ENCODE data around the gene ANKRD13D. TPM values are rescaled to one million over a fixed set of nuclear protein-coding genes. Genes with fewer than 3 reads are reported as not detected.
A peak's percentile ranks its signal among the peaks of the same experiment; 100 is the strongest.
"Not testable (repeated sequence)": the region's sequence is repeated elsewhere in the genome, so short reads cannot be mapped to it uniquely, and the experiment has no call there.

Gene ANKRD13D
- total and polyA plus RNA-seq, 4 donors, result 42.8 to 115 (median 61.1) TPM

DNA sequence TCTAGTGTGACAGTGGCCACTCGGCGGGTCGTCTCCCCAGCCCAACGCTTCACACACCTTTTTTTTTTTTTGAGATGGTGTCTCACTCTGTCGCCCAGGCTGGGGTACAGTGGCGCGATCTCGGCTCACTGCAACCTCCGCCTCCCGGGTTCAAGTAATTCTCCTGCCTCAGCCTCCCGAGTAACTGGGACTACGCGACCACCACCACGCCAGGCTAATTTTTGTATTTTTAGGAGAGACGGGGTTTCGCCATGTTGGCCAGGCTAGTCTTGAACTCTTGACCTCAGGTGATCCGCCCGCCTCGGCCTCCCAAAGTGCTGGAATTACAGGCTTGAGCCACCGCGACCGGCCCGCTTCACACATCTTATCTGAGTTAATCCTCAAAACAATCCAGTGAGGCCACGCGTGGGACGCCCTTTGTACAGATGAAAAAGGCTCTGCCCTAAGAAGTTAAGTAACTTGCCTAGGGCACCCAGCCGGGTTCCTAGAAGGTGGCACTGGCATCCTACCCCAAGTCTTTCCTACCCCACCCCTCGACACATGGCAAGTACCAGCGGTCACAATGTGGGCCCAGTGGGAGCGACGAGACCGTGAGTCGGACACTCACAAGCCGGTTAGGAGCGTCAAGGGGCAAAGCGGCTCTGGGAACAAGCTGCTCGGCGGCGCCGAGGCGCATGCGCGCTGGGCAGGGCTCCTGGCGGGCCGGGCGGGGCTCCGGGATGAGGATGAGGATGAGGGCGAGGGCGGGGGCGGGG lies 28.0 kb upstream of the ANKRD13D start:
- peak in 2 of 6 donors; percentile 72 to 77 for DNase-seq (ENCODE audit: low read depth in 4 of 6, low spot score in 6 of 6)
- not testable (repeated sequence) for H3K27me3 ChIP-seq (ENCODE audit: control insufficient read depth, insufficient read depth, low read length); H3K9me3 ChIP-seq (ENCODE audit: control insufficient read depth, insufficient read depth, low read length); H3K27ac ChIP-seq (ENCODE audit: low read depth, low read length)
- Histone ChIP-seq H3K4me1 (ENCODE audit: control insufficient read depth, insufficient read depth, low read length) (peaks cover 30% of the 10 kb centered on the region), H3K36me3 (ENCODE audit: control insufficient read depth, insufficient read depth, low read length) (peaks cover 14% of the 10 kb centered on the region), H3K4me3 (ENCODE audit: low read depth, low read length) (peak overlapping the region; percentile 35)
- WGBS (ENCODE audit: insufficient coverage), result 27% methylated on average over 27 of the region's 50 CpGs

DNA sequence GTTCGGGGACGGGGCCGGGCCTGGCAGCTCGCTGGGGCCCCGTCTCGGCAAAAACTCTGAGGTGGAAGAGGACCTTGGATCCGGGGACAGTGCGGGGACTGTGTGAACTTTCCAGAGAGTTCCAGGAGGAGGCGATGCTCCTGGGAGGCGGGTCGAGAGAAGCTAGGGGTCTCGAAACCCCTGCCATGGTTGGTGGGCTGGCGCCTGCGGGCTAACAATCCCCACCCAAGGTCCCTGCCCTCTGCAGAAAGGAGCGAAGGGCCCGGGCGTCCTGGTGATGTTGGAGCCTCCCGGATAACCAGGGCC lies 27.5 kb upstream of the ANKRD13D start:
- WGBS (ENCODE audit: insufficient coverage), result 5% methylated on average over 18 of the region's 18 CpGs
- Histone ChIP-seq H3K36me3 (ENCODE audit: control insufficient read depth, insufficient read depth, low read length) (peaks cover 9% of the 10 kb centered on the region), H3K27me3 (ENCODE audit: control insufficient read depth, insufficient read depth, low read length) (no peaks in the 10 kb centered on the region), H3K4me3 (ENCODE audit: low read depth, low read length) (peak overlapping the region; percentile 16), H3K27ac (ENCODE audit: low read depth, low read length) (no peak overlapping the region), H3K4me1 (ENCODE audit: control insufficient read depth, insufficient read depth, low read length) (peaks cover 31% of the 10 kb centered on the region), H3K9me3 (ENCODE audit: control insufficient read depth, insufficient read depth, low read length) (no peaks in the 10 kb centered on the region)
- DNase-seq (ENCODE audit: low read depth in 4 of 6, low spot score in 6 of 6), result no peak

DNA sequence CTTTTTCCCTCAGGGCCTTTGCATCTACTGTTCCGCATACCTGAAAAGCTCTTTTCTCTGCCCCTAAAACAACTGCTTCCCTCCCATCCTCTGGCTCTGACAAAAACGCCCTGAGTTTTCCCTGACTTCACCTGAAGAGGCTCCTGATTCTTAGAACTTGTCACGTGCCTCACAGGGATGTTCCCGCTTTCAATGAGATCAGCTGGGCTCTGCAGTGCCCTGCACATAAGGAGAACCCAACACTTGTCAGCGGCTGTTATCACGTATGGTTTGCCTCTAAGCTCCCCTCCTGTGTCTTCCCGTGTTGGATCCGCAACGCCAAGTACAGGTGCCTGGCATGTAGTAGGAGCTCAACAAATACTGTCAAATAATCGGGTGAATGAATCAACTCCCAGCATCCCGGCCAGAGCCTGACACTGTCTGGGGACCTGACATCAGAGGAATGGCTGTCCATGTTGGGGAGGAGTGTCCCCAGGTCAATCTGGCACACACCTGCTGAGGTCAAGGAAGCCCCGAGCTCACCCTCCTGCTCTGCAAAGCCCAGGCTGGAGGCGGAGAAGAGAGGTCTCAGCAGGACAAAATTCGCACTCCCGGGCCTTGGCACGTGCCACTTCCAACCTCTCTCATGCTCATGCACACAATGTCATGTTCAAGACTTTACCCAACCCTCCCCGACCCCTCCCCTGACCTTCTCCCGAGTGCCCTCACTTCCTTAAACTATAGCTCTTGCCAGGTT lies 27.0 kb upstream of the ANKRD13D start:
- WGBS (ENCODE audit: insufficient coverage), result 52% methylated on average over 15 of the region's 18 CpGs
- no peaks in the 10 kb centered on the region for H3K27me3 ChIP-seq (ENCODE audit: control insufficient read depth, insufficient read depth, low read length)
- DNase-seq (ENCODE audit: low read depth in 4 of 6, low spot score in 6 of 6), result peak in 1 of 6 donors; percentile 24
- H3K36me3 ChIP-seq (ENCODE audit: control insufficient read depth, insufficient read depth, low read length), result peaks cover 10% of the 10 kb centered on the region
- peaks cover 33% of the 10 kb centered on the region for H3K4me1 ChIP-seq (ENCODE audit: control insufficient read depth, insufficient read depth, low read length)
- no peak overlapping the region for H3K27ac ChIP-seq (ENCODE audit: low read depth, low read length)
- peak overlapping the region; percentile 16 for H3K4me3 ChIP-seq (ENCODE audit: low read depth, low read length)
- H3K9me3 ChIP-seq (ENCODE audit: control insufficient read depth, insufficient read depth, low read length), result no peaks in the 10 kb centered on the region

GRCh38 chr11:67262731-67263675 lies 26.1 kb upstream of the ANKRD13D start:
- H3K27ac ChIP-seq (ENCODE audit: low read depth, low read length), result no peak overlapping the region
- peaks cover 16% of the 10 kb centered on the region for H3K36me3 ChIP-seq (ENCODE audit: control insufficient read depth, insufficient read depth, low read length)
- no peak overlapping the region for H3K4me3 ChIP-seq (ENCODE audit: low read depth, low read length)
- 57% methylated on average over 21 of the region's 22 CpGs for WGBS (ENCODE audit: insufficient coverage)
- H3K9me3 ChIP-seq (ENCODE audit: control insufficient read depth, insufficient read depth, low read length), result no peaks in the 10 kb centered on the region
- no peaks in the 10 kb centered on the region for H3K27me3 ChIP-seq (ENCODE audit: control insufficient read depth, insufficient read depth, low read length)
- H3K4me1 ChIP-seq (ENCODE audit: control insufficient read depth, insufficient read depth, low read length), result peaks cover 42% of the 10 kb centered on the region
- peak in 2 of 6 donors; percentile 87 to 88 for DNase-seq (ENCODE audit: low read depth in 4 of 6, low spot score in 6 of 6)

- WGBS (ENCODE audit: insufficient coverage), result 100% methylated on average over 5 of the region's 5 CpGs
Observed at GRCh38 chr11:67264260-67264659, 24.8 kb upstream of the ANKRD13D start.

DNA sequence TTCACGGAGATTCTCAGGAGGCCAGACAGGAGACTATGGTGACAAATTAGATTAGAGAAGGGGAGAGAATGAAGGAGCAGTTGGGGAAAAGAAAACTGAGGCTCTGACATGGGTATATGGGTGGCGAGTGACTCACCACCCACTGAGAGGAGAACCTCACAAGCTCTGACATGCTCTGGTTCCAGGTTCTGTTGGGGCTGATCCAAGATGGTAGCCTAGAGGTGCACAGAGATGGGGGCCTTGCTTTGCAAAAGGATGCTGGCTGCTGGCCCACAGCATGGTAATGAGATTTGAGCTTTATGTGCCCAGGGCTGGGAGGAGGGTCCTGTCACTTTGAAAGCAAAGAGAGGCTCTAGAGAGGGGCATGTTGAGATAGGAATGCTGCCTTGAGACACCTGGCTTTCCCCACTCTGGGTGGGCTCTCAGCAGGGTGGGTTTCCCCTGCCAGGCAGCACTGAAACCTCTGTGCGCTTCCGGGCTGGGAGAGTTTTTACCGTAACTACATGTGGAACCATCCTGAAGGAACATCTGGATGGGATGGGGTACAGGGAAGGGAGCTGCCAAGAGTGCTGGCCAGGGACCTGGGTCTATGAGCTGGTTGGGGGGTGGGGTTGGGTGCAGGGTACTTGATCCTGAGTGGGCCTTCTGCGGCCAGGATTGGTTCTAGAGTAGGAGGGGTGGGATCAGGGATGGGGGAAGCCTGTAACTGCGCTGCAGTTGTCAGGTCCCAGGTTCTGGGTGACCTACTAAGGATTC lies 24.0 kb upstream of the ANKRD13D start:
- WGBS (ENCODE audit: insufficient coverage), result 97% methylated on average over 7 of the region's 7 CpGs
- Histone ChIP-seq H3K27me3 (ENCODE audit: control insufficient read depth, insufficient read depth, low read length) (no peaks in the 10 kb centered on the region), H3K4me1 (ENCODE audit: control insufficient read depth, insufficient read depth, low read length) (peaks cover 62% of the 10 kb centered on the region), H3K9me3 (ENCODE audit: control insufficient read depth, insufficient read depth, low read length) (no peaks in the 10 kb centered on the region), H3K36me3 (ENCODE audit: control insufficient read depth, insufficient read depth, low read length) (peaks cover 26% of the 10 kb centered on the region), H3K4me3 (ENCODE audit: low read depth, low read length) (no peak overlapping the region), H3K27ac (ENCODE audit: low read depth, low read length) (no peak overlapping the region)
- DNase-seq (ENCODE audit: low read depth in 4 of 6, low spot score in 6 of 6), result no peak

More at GRCh38 chr11:67264260-67264659, 24.8 kb upstream of the ANKRD13D start:
- Histone ChIP-seq H3K27ac (ENCODE audit: low read depth, low read length) (no peak overlapping the region), H3K36me3 (ENCODE audit: control insufficient read depth, insufficient read depth, low read length) (peaks cover 24% of the 10 kb centered on the region), H3K4me1 (ENCODE audit: control insufficient read depth, insufficient read depth, low read length) (peaks cover 54% of the 10 kb centered on the region), H3K9me3 (ENCODE audit: control insufficient read depth, insufficient read depth, low read length) (no peaks in the 10 kb centered on the region), H3K27me3 (ENCODE audit: control insufficient read depth, insufficient read depth, low read length) (no peaks in the 10 kb centered on the region), H3K4me3 (ENCODE audit: low read depth, low read length) (no peak overlapping the region)
- DNase-seq (ENCODE audit: low read depth in 4 of 6, low spot score in 6 of 6), result no peak

DNA sequence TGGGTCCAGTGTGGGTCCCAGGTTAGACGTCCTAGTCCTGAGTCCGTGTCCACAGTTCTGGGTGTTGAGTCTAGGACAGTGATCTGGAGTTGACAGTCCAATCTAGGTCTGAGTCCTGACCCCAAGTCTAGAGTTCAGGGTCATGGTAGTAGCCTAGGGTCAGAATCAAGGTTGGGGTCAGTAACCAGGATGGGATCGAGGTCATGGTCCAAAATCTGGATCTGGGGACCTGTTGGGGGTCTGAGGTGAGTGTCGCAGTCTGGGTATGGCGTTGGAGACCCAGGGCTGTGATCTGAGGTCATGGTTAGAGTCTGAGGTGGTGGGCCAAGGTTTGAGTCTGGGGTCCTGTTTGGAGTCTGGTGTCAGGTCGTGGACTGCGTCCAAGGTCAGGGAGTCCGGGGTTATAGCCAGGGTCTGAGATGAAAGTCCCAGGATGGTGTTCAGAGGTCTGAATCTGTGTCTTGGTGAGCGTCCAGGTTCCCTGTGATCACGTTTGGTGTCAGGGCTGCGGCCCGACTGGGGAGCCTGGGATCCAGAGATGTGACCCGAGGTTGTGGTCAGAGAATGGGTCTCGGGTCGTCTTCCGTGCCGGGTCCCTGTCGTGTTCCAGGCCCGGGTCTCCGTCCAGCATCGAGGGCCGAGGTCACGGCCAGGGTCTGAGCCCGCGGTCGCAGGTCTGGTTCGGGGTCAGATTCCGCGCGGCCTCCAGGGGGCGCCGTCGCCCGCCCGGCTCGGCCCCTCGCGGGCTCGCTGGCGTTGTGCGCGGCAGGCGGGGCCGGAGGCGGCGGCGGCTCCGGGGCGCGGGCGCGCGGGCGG lies 23.3 kb upstream of the ANKRD13D start:
- 14% methylated on average over 54 of the region's 54 CpGs for WGBS (ENCODE audit: insufficient coverage)
- peak in 2 of 6 donors; percentile 74 to 87 for DNase-seq (ENCODE audit: low read depth in 4 of 6, low spot score in 6 of 6)
- H3K9me3 ChIP-seq (ENCODE audit: control insufficient read depth, insufficient read depth, low read length), result no peaks in the 10 kb centered on the region
- H3K36me3 ChIP-seq (ENCODE audit: control insufficient read depth, insufficient read depth, low read length), result peaks cover 26% of the 10 kb centered on the region
- H3K27me3 ChIP-seq (ENCODE audit: control insufficient read depth, insufficient read depth, low read length), result no peaks in the 10 kb centered on the region
- H3K4me3 ChIP-seq (ENCODE audit: low read depth, low read length), result peak overlapping the region; percentile 40
- H3K4me1 ChIP-seq (ENCODE audit: control insufficient read depth, insufficient read depth, low read length), result peaks cover 70% of the 10 kb centered on the region
- peak overlapping the region; percentile 42 for H3K27ac ChIP-seq (ENCODE audit: low read depth, low read length)

DNA sequence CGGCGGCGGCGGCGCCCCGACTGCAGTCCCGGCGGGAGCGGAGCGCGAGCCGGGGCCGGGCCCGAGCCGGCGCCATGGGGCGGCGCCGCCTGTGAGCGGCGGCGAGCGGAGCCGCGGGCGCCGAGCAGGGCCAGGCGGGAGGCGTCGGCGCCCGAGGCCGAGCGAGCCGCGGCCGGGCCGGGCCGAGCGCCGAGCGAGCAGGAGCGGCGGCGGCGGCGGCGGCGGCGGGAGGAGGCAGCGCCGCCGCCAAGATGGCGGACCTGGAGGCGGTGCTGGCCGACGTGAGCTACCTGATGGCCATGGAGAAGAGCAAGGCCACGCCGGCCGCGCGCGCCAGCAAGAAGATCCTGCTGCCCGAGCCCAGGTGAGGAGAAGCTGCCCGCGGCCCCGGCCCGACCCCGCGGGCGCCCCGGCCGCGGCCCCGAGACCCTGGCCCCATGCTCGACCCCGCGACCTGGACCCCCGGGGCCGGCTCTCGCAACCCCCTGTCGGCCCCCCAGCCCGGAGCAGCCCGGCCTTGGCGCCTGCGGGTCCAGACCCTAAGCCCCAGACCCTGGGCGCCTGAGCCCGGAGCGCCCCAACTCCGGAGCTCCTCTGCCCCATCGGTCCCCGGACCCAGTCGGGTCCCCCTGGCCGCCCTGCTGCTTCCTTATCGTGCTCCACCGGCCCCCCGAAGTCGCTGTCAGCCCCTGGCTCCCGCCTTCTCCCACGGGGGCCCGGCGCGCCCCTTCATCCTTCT lies 22.5 kb upstream of the ANKRD13D start, which contains the start of gene GRK2:
TSS of gene GRK2 (plus strand) at position 25 of the 739 bp plus-strand sequence. CDS start at position 252, 227 bp downstream.
- peak in 2 of 6 donors; percentile 71 to 74 for DNase-seq (ENCODE audit: low read depth in 4 of 6, low spot score in 6 of 6)
- Histone ChIP-seq H3K4me3 (ENCODE audit: low read depth, low read length) (peak within 1 kb of the TSS; percentile 70), H3K27ac (ENCODE audit: low read depth, low read length) (peak within 1 kb of the TSS; percentile 45), H3K36me3 (ENCODE audit: control insufficient read depth, insufficient read depth, low read length) (peaks cover 31% of the 10 kb centered on the region), H3K9me3 (ENCODE audit: control insufficient read depth, insufficient read depth, low read length) (no peaks in the 10 kb centered on the region), H3K27me3 (ENCODE audit: control insufficient read depth, insufficient read depth, low read length) (no peaks in the 10 kb centered on the region), H3K4me1 (ENCODE audit: control insufficient read depth, insufficient read depth, low read length) (peaks cover 72% of the 10 kb centered on the region)
- WGBS (ENCODE audit: insufficient coverage), result 0% methylated on average over 103 of the region's 103 CpGs

All from spinal cord (tissue), 10 donors.